GDM1 (cell line): Measurements from ENCODE around the gene UBR1.
A peak's percentile ranks its signal among the peaks of the same experiment; 100 is the strongest.
"Not testable (repeated sequence)": the region's sequence is repeated elsewhere in the genome, so short reads cannot be mapped to it uniquely, and the experiment has no call there.

Source experiments
- DNase-seq: peaks from one replicate; lab custom pipeline; 2025; lab: John Stamatoyannopoulos, UW

The UBR1 gene

DNA sequence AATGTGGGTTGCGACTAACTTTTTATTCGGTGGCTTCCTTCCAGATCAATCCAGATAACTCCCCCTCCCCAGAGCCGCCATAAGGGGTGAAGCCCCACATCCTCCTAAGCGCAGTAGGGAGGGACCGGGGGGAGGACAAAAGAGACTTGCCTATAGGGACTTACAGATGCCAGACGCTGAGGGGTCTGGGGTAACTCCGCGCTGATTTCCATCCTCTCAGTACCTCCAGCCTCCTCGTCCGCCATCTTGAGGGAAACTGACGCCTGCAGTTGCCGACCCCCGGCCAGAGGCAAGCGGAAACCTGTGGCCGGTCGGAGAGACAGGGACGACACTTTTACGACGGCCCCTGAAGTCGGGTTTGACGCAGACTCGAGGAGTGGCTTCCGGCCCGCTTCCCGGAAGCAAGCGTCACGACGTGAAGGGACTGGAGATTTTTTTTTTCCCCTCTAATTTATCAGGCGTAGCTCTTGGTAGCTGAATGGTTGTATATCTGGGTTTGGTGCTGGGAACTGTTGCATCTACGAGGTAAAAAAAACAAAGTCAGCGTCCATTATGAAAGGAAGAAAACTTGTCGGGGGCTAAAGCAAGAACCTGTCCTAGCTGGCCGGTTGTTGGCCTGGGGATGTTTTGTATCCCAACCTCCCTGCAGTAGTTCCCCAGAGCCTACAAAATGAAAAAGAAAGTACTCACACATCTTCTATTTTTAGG, at the start of gene UBR1:
Gene UBR1 (minus strand): TSS at position 261 of the 708 bp plus-strand sequence. CDS start 16 bp downstream, at position 245.
- peak; percentile 87 for DNase-seq

GRCh38 chr15:43153269-43153668, 47.4 kb upstream of the UBR1 start:
- DNase-seq, result no peak

DNA sequence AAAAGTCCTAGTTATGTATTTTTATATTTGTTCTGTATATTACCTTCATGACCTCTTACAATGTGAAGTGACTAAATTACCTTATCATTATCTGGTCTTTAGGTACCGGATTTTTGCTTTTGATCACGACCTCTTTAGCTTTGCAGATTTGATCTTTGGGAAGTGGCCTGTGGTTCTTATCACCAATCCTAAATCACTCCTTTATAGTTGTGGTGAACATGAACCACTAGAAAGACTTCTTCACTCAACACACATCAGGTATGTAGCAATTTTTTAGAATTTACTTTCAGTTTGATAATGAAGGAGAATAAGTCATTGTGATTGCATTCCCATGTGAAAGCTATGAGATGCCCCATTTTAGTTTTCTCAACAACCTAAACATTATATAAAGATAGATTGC, 45.9 kb upstream of the UBR1 start:
- no peak for DNase-seq

GRCh38 chr15:43150191-43150929, 44.5 kb upstream of the UBR1 start:
- DNase-seq, result no peak

DNA sequence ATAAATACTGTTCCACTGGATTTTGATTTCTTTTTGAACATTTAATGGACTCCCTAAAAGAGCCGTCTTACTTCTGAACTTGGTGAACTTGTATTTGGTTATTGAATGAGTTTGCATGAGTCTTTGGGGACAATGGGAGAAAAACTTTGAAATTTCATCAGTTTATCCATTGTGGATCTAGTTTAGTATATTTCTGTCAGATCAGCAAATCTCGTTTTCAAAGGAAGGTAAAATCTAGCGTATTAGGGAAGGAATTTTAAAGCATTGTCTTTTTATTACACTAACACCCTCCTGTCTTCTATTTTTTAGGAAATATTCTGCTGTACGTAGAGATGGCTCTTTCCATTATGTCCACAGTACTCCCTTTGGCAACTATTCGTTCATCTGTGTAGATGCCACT, 40.3 kb upstream of the UBR1 start:
- DNase-seq, result no peak

DNA sequence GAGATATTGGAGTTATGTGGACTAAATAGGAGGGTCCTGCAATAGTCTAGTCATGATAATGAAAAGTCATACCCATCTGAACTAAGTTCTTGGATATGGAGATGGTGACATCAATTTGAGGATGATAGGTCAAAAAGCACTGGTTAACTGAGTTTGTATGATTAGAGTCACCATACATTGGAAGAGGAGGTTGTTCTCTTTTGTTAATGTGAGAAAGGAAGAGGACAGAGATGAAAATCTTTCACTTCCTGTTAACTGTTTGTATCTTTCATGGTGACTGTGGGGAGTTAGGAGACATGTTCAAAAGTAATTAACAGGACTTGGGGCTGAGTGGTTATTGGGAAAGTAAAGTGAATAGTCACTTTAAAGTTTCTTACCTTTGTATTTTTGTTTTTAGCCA, 38.7 kb upstream of the UBR1 start:
- DNase-seq, result no peak

- no peak for DNase-seq
Measured at GRCh38 chr15:43143203-43143941, 37.5 kb upstream of the UBR1 start.

- DNase-seq, result no peak
Measured at GRCh38 chr15:43135351-43135750, 29.5 kb upstream of the UBR1 start.

GRCh38 chr15:43134157-43134635, 28.4 kb upstream of the UBR1 start:
- no peak for DNase-seq

DNA sequence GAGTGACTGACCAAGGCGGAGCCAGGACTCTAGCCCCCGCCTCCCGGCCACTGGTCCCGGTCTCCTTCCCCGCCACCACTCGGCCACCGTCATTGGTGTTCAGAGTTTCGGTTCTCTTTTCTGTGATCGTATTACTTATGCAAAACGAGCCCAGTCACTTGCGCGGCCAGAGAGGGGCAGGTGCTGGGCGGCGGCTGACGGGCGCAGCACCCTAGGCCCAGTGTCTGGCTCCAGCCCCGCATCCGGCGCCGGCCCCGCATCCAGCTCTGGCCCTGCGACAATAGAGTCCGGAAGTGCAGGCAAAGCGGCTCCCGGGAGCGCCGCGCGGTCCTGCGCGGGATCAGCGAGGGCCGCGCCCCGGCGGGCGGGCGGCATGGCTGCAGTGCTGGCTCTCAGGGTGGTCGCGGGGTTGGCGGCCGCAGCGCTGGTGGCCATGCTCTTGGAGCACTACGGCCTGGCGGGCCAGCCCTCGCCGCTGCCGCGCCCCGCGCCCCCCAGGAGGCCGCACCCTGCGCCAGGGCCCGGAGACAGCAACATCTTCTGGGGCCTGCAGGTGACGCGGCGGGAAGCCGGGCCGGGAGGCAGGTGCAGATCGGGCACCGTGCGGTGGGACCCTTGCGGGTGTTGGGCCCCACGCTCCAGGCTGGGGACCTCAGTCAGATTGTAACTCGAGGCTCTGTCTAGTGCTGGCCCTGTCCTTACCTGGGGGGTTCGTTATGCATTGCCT, 27.8 kb upstream of the UBR1 start, which contains the start of gene TMEM62:
Gene TMEM62 (plus strand): TSS at position 157 of the 727 bp plus-strand sequence. CDS start 217 bp downstream, at position 374.
- peak; percentile 43 for DNase-seq

DNA sequence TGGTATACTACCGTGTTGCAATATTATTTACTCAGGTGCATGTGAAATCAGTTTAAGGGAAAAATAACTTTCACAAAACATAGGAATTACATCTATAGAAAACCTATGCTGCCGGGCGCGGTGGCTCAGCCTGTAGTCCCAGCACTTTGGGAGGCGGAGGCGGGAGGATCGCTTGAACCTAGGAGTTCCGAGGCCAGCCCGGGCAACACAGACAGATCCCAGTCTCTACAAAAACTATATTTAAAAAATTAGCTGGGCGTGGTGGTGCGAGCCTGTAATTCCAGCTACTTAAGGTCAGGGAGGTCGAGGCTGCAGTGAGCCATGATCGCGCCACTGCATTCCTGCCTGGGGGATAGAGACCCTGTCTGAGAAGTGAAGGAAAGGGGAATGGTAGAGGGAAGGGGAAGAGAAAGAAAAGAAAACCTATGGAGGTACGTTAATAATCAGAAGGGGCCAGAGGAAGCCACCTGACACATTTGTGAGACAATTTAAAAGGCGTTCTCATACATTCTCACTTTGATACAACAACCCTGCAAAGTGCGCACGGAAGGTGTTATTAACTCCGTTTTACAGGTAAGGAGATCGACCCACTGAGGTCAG, 27.1 kb upstream of the UBR1 start:
- no peak for DNase-seq

DNA sequence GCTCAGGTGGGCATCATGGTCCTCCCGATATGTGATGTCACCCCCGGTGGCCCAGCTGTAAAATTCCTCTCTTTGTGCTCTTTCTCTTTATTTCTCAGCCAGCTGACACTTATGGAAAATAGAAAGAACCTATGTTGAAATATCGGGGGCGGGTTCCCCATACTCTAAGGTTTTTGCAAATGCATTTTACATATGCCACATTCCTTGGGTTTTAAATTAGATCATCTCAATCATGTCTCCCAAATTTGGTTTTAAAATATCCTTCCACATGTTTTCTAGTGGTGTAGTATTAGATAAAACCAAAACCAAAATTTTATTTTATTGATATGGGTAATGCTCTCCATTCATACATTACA, 23.1 kb upstream of the UBR1 start:
- DNase-seq, result no peak

DNA sequence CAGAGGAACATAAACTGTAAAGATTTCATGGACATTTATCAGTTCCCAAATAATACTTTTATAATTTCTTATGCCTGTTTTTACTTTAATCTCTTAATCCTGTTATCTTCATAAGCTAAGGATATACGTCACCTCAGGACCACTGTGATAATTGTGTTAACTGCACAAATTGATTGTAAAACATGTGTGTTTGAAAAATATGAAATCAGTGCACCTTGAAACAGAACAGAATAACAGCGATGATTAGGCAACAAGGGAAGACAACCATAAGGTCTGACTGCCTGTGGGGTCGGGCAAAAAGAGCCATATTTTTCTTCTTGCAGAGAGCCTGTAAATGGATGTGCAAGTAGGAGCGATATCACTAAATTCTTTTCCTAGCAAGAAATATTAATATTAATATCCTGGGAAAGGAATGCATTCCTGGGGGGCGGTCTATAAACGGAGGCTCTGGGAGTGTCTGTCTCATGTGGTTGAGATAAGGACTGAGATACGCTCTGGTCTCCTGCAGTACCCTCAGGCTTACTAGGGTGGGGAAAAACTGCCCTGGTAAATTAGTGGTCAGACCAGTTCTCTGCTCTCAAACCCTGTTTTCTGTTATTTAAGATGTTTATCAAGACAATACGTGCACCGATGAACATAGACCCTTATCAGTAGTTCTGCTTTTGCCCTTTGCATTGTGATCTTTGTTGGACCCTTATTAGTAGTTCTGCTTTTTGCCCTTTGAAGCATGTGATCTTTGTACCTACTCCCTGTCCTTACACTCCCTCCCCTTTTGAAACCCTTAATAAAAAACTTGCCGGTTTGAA, 22.5 kb upstream of the UBR1 start:
- not testable (repeated sequence) for DNase-seq

- DNase-seq, result no peak
Measured at GRCh38 chr15:43127752-43128151, 21.9 kb upstream of the UBR1 start.

DNA sequence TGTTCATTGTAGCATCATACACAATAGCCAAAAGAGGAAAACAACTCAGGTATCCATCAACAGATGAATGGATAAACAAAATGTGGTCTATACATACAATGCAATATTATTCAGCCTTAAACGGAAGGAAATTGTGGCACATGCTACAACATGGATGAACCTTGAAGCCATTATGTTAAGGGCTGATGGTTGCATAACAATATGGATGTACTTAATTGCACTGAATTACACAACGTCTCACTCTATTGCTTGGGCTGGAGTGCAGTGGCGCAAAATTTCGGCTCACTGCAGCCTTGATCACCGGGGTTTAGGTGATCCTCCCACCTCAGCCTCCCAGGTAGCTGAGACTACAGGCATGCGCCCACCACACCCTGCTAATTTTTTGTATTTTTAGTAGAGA, 20.5 kb upstream of the UBR1 start:
- DNase-seq, result no peak

- DNase-seq, result no peak
Measured at GRCh38 chr15:43125100-43125661, 19.3 kb upstream of the UBR1 start.

DNA sequence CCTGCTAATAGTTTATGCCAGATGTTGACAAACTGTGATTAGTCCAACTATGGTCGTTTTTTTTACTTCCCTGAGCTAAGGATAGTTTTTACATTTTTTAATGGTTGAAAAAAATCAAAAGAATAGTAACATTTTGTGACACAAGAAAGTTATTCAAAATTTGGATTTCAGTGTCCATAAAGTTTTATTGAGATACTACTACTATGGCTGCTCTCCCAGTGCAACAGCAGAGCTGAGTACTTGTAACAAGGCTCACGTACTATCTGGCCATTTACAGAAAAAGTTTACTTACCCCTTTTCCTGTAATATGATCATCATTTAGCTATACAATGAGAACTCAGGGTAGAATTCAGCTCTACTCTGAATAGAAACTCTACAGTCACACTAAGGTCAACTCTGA, 16.0 kb upstream of the UBR1 start:
- no peak for DNase-seq

DNA sequence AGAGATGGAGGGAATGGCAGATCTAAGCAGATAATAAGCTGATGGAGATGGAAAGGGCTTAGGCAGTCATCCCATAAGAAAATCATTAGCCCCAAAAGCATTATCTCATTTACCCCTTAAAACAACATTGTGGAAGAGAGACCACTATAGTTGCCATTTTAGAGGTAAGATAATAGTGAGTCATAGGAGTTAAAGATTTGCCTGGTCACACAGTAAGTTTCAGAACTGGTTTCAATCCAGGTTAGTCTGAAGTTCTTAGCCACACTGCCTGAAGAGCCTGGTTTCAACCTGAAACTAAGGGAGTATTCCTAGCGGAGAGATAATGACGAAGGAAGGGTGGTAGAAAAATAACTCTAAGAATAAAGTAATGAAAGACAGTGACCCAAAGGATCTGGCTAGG, 13.0 kb upstream of the UBR1 start:
- DNase-seq, result no peak

- no peak for DNase-seq
Measured at GRCh38 chr15:43118286-43118685, 12.4 kb upstream of the UBR1 start.

DNA sequence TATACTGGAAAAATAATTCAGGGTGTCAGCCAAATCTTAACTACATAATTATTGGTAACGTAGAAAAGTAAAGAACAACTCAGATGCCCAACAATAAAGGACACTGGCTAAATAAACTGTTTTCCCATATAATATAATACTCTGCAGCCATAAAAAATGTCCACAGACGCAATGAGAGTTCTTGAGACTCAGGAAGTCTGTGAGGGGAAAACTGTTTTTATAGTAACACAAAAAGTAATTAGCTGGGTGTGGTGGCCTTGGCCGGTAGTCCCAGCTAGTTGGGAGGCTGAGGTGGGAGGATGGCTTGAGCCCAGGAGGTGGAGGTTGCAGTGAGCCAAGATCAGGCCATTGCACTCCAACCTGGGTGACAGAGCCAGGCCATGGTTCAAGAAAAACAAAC, 5.5 kb upstream of the UBR1 start:
- DNase-seq, result no peak
